Neural cell (in vitro differentiated cells): Measurements from ENCODE around the gene ARFGAP1.

Experiments used
- EP300 ChIP-seq: fragments of 450-650 bp; conservative IDR thresholded peaks from 2 replicates; pipeline ENCODE4 v1.6.1; 2014; ENCODE audit warnings: antibody characterized with exemption, mild to moderate bottlenecking, moderate library complexity; ENCODE audit not compliant: poor library complexity, severe bottlenecking
- EZH2 ChIP-seq: fragments of 200-600, 300-800 bp; shearing (Covaris generic), sonication (generic); IDR thresholded peaks from 2 replicates; pipeline ENCODE4 v1.6.1; 2014; ENCODE audit warnings: antibody characterized with exemption, low read length, borderline replicate concordance, mild to moderate bottlenecking; ENCODE audit not compliant: insufficient read depth, poor library complexity, severe bottlenecking
- MXI1 ChIP-seq: fragments of 450-650 bp; conservative IDR thresholded peaks from 2 replicates; pipeline ENCODE4 v1.6.1; 2014; ENCODE audit warnings: antibody characterized with exemption, mild to moderate bottlenecking; ENCODE audit not compliant: poor library complexity, severe bottlenecking
- POLR2AphosphoS5 ChIP-seq: IDR thresholded peaks from 2 replicates; pipeline ENCODE4 v1.6.1; 2012
- SMC3 ChIP-seq: fragments of 450-650 bp; conservative IDR thresholded peaks from 2 replicates; pipeline ENCODE4 v1.6.1; 2014; ENCODE audit warnings: antibody characterized with exemption, mild to moderate bottlenecking, moderate library complexity; ENCODE audit not compliant: poor library complexity
- TAF1 ChIP-seq: IDR thresholded peaks from 2 replicates; pipeline ENCODE4 v1.6.1; 2012; ENCODE audit warnings: low read depth
- TF ChIP-seq, protein P1 (sequence below): fragments of 450-650 bp; IDR thresholded peaks from 2 replicates; pipeline ENCODE4 v1.5.1; 2014; ENCODE audit warnings: antibody characterized with exemption, mild to moderate bottlenecking, moderate library complexity; ENCODE audit not compliant: poor library complexity, severe bottlenecking
- TF ChIP-seq, protein P2 (sequence below): IDR thresholded peaks from 2 replicates; pipeline ENCODE4 v1.6.1; 2012; ENCODE audit warnings: borderline replicate concordance

DNA sequence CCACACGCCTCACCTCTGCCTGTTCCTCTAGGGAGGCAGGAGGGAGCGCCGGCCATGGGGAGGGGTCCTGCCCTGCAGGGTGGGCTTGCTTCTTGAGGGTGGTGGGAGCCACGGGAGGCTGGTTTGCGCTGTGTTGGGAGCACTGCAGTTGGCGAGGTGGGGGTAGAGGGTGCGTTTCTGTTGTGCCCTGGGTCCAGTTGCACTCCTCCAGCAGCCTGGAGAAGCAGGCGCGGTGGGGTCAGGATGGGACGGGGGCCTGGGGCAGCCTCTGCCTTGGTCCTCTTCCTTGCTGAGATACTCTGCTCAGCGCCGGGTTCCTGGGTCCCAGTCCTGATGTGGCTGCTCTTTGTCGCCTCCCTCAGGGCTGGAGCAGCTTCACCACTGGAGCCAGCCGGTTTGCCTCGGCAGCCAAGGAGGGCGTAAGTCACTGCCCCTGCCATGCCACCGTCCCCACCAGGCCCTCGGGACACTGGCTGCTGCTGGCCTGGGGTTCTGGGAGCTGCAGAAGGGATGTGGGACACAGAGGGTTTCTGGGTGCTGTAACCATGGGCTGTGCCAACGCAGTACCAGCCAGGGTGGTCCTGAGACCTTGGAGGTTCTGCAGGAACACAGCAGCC, 8.4 kb downstream of the ARFGAP1 start:
- TF ChIP-seq, protein P1, sequence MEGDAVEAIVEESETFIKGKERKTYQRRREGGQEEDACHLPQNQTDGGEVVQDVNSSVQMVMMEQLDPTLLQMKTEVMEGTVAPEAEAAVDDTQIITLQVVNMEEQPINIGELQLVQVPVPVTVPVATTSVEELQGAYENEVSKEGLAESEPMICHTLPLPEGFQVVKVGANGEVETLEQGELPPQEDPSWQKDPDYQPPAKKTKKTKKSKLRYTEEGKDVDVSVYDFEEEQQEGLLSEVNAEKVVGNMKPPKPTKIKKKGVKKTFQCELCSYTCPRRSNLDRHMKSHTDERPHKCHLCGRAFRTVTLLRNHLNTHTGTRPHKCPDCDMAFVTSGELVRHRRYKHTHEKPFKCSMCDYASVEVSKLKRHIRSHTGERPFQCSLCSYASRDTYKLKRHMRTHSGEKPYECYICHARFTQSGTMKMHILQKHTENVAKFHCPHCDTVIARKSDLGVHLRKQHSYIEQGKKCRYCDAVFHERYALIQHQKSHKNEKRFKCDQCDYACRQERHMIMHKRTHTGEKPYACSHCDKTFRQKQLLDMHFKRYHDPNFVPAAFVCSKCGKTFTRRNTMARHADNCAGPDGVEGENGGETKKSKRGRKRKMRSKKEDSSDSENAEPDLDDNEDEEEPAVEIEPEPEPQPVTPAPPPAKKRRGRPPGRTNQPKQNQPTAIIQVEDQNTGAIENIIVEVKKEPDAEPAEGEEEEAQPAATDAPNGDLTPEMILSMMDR, result peak; percentile 34
- TF ChIP-seq TAF1 (no peak), EP300 (no peak), EZH2 (no peak), MXI1 (no peak), POLR2AphosphoS5 (no peak), SMC3 (no peak)
- TF ChIP-seq, protein P2, sequence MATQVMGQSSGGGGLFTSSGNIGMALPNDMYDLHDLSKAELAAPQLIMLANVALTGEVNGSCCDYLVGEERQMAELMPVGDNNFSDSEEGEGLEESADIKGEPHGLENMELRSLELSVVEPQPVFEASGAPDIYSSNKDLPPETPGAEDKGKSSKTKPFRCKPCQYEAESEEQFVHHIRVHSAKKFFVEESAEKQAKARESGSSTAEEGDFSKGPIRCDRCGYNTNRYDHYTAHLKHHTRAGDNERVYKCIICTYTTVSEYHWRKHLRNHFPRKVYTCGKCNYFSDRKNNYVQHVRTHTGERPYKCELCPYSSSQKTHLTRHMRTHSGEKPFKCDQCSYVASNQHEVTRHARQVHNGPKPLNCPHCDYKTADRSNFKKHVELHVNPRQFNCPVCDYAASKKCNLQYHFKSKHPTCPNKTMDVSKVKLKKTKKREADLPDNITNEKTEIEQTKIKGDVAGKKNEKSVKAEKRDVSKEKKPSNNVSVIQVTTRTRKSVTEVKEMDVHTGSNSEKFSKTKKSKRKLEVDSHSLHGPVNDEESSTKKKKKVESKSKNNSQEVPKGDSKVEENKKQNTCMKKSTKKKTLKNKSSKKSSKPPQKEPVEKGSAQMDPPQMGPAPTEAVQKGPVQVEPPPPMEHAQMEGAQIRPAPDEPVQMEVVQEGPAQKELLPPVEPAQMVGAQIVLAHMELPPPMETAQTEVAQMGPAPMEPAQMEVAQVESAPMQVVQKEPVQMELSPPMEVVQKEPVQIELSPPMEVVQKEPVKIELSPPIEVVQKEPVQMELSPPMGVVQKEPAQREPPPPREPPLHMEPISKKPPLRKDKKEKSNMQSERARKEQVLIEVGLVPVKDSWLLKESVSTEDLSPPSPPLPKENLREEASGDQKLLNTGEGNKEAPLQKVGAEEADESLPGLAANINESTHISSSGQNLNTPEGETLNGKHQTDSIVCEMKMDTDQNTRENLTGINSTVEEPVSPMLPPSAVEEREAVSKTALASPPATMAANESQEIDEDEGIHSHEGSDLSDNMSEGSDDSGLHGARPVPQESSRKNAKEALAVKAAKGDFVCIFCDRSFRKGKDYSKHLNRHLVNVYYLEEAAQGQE, result no peak
